Panc1 (cell line): Measurements from ENCODE around the gene TRIML2.

Experiments
- POLR2AphosphoS5 ChIP-seq: IDR thresholded peaks from 2 replicates; pipeline ENCODE4 v1.6.1; 2012; ENCODE audit warnings: mild to moderate bottlenecking, low read depth, low read length, moderate library complexity
- REST ChIP-seq, 2 experiments: IDR thresholded peaks; 2 replicates each; pipeline ENCODE4 v1.6.1; 2011 to 2012; ENCODE audit warnings: low read depth in 2 of 2, control low read depth in 1 of 2, low read length in 1 of 2, mild to moderate bottlenecking in 1 of 2, moderate library complexity in 1 of 2; ENCODE audit not compliant: insufficient read depth in 1 of 2
- SIN3A ChIP-seq: IDR thresholded peaks from 2 replicates; pipeline ENCODE4 v1.6.1; 2012; ENCODE audit warnings: low read depth, mild to moderate bottlenecking, low read length, moderate library complexity, borderline replicate concordance; ENCODE audit not compliant: insufficient read depth
- TCF7L2 ChIP-seq: IDR thresholded peaks from 2 replicates; pipeline ENCODE4 v1.6.1; 2011; ENCODE audit warnings: mild to moderate bottlenecking, low read depth, low read length, inconsistent platforms
- TF ChIP-seq, protein P1 (sequence below): fragments of 450-650 bp; IDR thresholded peaks from 2 replicates; pipeline ENCODE4 v1.5.1; 2017; ENCODE audit warnings: mild to moderate bottlenecking

- TF ChIP-seq, protein P1, sequence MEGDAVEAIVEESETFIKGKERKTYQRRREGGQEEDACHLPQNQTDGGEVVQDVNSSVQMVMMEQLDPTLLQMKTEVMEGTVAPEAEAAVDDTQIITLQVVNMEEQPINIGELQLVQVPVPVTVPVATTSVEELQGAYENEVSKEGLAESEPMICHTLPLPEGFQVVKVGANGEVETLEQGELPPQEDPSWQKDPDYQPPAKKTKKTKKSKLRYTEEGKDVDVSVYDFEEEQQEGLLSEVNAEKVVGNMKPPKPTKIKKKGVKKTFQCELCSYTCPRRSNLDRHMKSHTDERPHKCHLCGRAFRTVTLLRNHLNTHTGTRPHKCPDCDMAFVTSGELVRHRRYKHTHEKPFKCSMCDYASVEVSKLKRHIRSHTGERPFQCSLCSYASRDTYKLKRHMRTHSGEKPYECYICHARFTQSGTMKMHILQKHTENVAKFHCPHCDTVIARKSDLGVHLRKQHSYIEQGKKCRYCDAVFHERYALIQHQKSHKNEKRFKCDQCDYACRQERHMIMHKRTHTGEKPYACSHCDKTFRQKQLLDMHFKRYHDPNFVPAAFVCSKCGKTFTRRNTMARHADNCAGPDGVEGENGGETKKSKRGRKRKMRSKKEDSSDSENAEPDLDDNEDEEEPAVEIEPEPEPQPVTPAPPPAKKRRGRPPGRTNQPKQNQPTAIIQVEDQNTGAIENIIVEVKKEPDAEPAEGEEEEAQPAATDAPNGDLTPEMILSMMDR: no peak
- TF ChIP-seq POLR2AphosphoS5 (no peak), SIN3A (no peak), REST (IDR thresholded peaks at IDR 0.05; ENCODE audit: insufficient read depth in 1 of 2, low read depth in 2 of 2, low read length in 1 of 2) (no peak), TCF7L2 (no peak)
These were observed 34.3 kb upstream of the TRIML2 start for GRCh38 chr4:188143731-188144130.
